HG03045 (cell line): ENCODE data around the gene GOPC.
"Not testable (repeated sequence)": the region's sequence is repeated elsewhere in the genome, so short reads cannot be mapped to it uniquely, and the experiment has no call there.

Experiments
- ATAC-seq: cut with Tn5 transposase; IDR thresholded peaks from one replicate; pipeline ENCODE4 v1.9.1; 2021; ENCODE audit warnings: mild to moderate bottlenecking, moderate library complexity; ENCODE audit not compliant: unreplicated experiment

Gene GOPC

DNA sequence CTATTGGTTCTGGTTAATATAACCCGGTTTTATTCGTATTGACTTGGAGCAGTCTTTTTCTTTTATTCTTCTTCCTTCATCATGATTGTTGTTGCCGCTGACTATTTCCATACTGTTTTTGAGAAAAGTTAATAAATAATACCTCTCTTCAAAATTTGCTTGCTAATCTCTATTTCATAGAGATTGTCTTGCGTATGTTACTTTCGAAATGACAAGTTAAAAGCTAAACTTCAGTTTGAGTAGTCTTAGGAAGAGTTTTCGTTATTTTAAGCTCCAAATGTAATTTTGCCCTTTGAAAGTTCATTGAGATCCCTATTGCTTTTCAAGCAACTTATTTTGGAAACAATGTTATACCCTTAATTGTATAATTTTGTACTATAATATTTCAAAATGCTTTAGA lies 83.4 kb downstream of the GOPC start:
- no peak for ATAC-seq

DNA sequence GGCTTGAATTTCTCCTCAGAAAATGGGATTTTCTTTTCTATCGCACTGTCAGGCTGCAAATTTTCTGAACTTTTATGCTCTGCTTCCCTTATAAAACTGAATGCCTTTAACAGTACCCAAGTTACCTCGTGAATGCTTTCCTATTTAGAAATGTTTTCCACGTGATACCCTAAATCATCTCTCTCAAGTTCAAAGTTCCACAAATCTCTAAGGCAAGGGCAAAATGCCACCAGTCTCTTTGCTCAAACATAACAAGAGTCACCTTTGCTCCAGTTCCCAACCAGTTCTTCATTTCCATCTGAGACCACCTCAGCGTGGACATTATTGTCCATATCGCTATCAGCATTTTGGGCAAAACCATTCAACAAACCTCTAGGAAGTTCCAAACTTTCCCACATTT lies 84.3 kb downstream of the GOPC start:
- not testable (repeated sequence) for ATAC-seq

DNA sequence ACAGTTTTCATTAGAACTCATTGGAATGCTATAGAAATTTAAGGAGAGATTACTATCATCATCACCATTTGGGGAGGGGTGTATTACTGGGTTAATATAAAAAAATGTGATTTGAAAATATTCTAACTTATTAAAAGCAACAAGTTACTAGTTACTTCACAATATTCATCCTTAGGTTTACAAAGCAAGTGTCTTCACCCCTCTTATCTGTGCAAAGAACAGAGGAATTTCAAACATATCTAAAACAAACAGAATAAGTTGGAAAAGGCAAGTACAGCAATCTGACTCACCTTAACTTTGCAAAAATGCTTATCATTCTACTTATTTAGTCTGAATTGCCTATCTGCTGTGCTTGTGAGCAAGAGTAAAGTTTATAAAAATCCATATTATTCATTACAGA lies 87.0 kb downstream of the GOPC start:
- no peak for ATAC-seq

DNA sequence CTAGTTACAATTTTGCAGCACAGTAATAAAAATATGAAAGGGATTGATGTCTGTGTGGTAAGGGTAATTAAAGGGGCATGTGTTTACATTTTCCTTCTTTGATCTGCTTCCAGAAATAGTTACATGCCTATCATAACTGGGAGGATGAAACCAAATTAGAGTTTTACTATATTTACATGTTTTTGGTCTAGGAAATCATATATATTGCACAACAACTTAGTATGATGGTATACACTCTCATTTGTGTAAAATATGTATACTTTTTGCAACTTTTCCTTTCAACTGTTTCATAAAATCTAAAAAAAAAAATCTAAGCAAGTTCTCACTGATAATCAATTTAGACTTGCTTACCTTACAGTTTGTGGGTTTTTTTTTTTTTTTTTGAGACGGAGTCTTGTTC lies 87.7 kb downstream of the GOPC start:
- no peak for ATAC-seq

DNA sequence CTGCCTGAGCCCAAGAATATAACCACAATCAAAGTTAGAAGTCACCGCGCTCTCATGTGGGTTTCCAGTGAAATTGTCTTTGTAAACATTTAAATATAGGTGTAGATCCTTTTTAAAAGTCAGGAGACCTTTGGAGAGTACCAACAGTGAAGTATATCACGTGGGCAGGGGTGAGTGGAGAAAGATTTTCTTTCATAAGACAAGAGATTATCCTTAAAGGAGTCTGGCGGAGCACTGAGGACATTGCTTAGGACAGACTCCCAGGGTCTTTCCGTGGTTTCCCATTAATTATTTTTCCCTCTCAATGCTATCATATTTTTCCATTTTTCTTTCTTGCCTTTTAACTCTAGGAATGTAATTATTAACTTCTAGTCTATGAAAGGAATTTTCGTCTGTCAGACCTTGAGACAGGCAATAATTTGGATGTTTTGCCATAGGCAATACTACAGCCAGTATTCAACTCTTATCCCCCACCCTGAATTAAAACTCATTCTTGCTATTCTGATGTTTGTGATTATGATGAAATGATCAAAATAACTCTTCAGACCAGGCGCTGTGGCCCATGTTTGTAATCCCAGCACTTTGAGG lies 88.4 kb downstream of the GOPC start:
- no peak for ATAC-seq

DNA sequence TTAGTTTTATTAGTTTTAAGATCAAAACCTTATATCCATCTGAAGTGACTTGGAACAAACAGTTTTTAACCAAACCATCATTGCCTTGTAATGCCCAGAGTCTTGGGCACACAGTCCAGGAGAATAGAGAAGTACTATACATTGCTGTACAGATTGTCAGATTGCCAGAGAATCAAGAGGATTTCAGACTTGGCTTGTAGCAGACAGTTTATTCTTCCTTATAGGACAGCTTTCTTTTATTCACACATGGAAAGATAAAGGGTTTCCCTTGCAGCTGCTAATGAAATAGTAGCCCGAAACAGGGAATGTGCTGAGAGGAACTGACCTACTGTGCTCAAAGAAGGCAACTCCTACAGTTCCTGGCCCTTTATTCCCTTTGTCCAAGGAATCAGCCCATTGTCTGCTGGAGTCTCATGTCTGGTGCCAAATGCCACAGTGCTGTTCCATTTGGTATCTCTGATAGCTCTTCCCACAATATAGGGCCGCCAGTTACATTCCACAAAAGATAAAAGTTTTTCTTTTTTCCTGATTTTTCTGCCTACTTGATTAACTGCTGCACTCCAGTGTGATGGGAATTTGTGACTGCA lies 89.2 kb downstream of the GOPC start:
- no peak for ATAC-seq

DNA sequence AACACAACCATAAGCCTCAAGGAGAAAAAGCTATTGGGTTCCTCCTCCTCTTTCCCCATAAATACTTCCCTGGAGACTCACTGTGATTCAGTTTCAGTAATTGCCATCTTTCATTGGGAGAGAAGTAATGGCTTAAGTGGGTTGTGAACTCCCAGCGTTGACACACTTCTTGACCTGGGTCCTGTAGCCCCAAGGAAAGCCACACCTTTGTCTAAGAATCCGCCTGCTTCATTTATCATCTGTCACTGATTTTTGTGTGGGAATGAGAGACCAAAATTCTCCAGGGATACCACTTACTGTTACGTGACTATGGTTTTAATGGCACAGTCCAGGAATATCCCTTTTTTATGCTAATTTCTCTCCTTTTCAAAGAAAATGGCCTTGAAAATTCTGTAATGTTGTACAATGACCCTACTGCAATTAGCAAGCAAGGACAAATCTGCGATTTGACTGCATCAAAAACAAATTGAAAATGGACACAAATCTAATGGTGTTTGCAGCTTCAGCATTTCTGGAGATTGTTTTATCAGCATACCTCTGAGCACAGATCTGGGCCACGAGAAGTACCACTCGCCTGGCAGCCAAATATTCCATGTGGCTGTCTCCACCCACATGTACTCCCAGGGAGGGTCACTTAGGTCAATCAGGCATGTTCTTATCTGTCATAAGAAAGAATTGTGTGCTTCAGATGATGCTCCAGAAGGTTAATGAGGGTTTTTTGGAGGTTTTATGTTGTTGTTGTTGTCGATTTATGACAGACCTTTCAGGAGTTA lies 90.1 kb downstream of the GOPC start:
- no peak for ATAC-seq
